ENCODE results near the gene WARS2. TPM values are rescaled to one million over a fixed set of nuclear protein-coding genes. Genes with fewer than 3 reads are reported as not detected.

WARS2 gene
- total and polyA plus RNA-seq, 2 of the 8 experiments (the other 6 are each of a cell fraction or from before 2014, with no cell fraction given) = 4.3 to 12.9 TPM

- Histone ChIP-seq H3K23me2 (ENCODE audit: low read depth, low read length) (peaks cover 2% of the 10 kb centered on the region; the same call in 1 of the 2 replicates), H3K4me1 (replicated peaks in 1 of 4; ENCODE audit: control insufficient read depth in 3 of 4, insufficient read depth in 4 of 4, low read length in 3 of 4) (peaks cover 0 to 16% (median 9%) of the 10 kb centered on the region in 4 experiments; a peak in 6 of 7 replicates), H3K14ac (ENCODE audit: insufficient read length) (no peak overlapping the region), H3K9me3 (ENCODE audit: insufficient read depth in 2 of 2, low read depth in 1 of 2, low read length in 1 of 2) (no peaks in the 10 kb centered on the region), H3K4me3 (ENCODE audit: extremely low read depth in 1 of 4, insufficient read depth in 2 of 4, low read depth in 3 of 4, low read length in 4 of 4) (no peak overlapping the region), H3K79me2 (ENCODE audit: control insufficient read depth in 1 of 2, insufficient read depth in 2 of 2, low read length in 2 of 2) (no peaks in the 10 kb centered on the region), H3K79me1 (ENCODE audit: low read depth, low read length) (no peaks in the 10 kb centered on the region), H4K8ac (ENCODE audit: extremely low read depth, insufficient read depth, low read length) (no peak overlapping the region), H4K91ac (replicated peaks; ENCODE audit: insufficient read length, low read length) (no peak overlapping the region), H2BK20ac (ENCODE audit: low read length) (no peak overlapping the region), H3K9ac (replicated peaks in 1 of 4; ENCODE audit: extremely low read depth in 1 of 4, low read depth in 3 of 4, low read length in 3 of 4) (no peak overlapping the region), H3K18ac (ENCODE audit: extremely low read depth, low read length) (no peak overlapping the region), H4K20me1 (replicated peaks in 1 of 2; ENCODE audit: control insufficient read depth in 1 of 2, insufficient read depth in 2 of 2, low read length in 2 of 2) (peaks cover 0 to 4% of the 10 kb centered on the region in 2 experiments), H2BK12ac (ENCODE audit: low read depth, low read length) (no peak overlapping the region), H3K36me3 (ENCODE audit: control insufficient read depth in 2 of 4, insufficient read depth in 4 of 4, low read length in 3 of 4) (peaks cover 0 to 5% (median 0%) of the 10 kb centered on the region in 4 experiments; a peak in 1 of 8 replicates), H3K4me2 (ENCODE audit: insufficient read depth in 1 of 2, low read depth in 2 of 2, low read length in 2 of 2) (no peak overlapping the region), H2BK15ac (ENCODE audit: low read length) (no peak overlapping the region), H3K27ac (ENCODE audit: low read depth, low read length) (no peak overlapping the region), H2BK120ac (replicated peaks; ENCODE audit: low read depth, low read length) (no peak overlapping the region), H3K23ac (ENCODE audit: insufficient read length) (no peak overlapping the region), H2BK5ac (ENCODE audit: low read depth, low read length) (no peak overlapping the region), H3K27me3 (replicated peaks in 1 of 4; ENCODE audit: control insufficient read depth in 3 of 4, extremely low read depth in 1 of 4, insufficient read depth in 3 of 4, low read length in 3 of 4) (peaks cover 34 to 46% (median 39%) of the 10 kb centered on the region in 4 experiments), H2AFZ (ENCODE audit: low read length) (no peak overlapping the region), H3K56ac (replicated peaks; ENCODE audit: insufficient read length, low read depth, low read length) (no peak overlapping the region), H4K5ac (ENCODE audit: insufficient read length, low read depth, low read length) (no peak overlapping the region), H2AK5ac (ENCODE audit: low read depth, low read length) (no peak overlapping the region), H3K4ac (replicated peaks; ENCODE audit: insufficient read length, low read depth, low read length) (no peak overlapping the region)
- ChIA-PET CTCF (ENCODE audit: partially characterized antibody) (interaction anchor here (1.0 to 3.2 kb wide), 4 partner anchors 16 to 788 kb away, joined by 4 to 16 read pairs (median 9); no protein-coding TSS in a partner anchor), POLR2A (ENCODE audit: partially characterized antibody) (no interaction called here)
- DNase-seq (ENCODE audit: low read depth in 1 of 2, low spot score in 2 of 2) (no peak), FAIRE-seq (no peak)
- WGBS, 2 experiments (ENCODE audit: extremely low coverage in 1 of 2, insufficient coverage in 1 of 2, insufficient read length in 1 of 2, insufficient replicate concordance in 2 of 2, low coverage in 1 of 2, low lambda C conversion rate in 2 of 2, missing lambda C conversion rate in 1 of 2) = 80% methylated on average over 1 of the region's 1 CpG; no CpG with 5 or more reads in 1 of the 2 experiments
- TF ChIP-seq SP2 (IDR thresholded peaks at IDR 0.05; ENCODE audit: low read length) (no peak), TBP (IDR thresholded peaks at IDR 0.05; ENCODE audit: low read depth, low read length) (no peak), SP4 (IDR thresholded peaks at IDR 0.05; ENCODE audit: low read length) (no peak), KDM4A (IDR thresholded peaks at IDR 0.05; ENCODE audit: low read depth, low read length, severe bottlenecking) (no peak), EGR1 (IDR thresholded peaks at IDR 0.05; ENCODE audit: borderline replicate concordance, low read depth, low read length) (no peak), SAP30 (IDR thresholded peaks at IDR 0.05; ENCODE audit: insufficient read depth, insufficient replicate concordance, low read length) (no peak), ATF2 (IDR thresholded peaks at IDR 0.05; ENCODE audit: low read length) (no peak), CTBP2 (IDR thresholded peaks at IDR 0.05; ENCODE audit: borderline replicate concordance, insufficient read depth, insufficient read length, low read length) (no peak), SIRT6 (IDR thresholded peaks at IDR 0.05; ENCODE audit: low read length) (no peak), POU5F1 (IDR thresholded peaks at IDR 0.05; ENCODE audit: low read depth, low read length) (no peak), NRF1 (IDR thresholded peaks at IDR 0.05; ENCODE audit: low read depth, low read length) (no peak), BACH1 (IDR thresholded peaks at IDR 0.05; ENCODE audit: low read length) (no peak), SIX5 (IDR thresholded peaks at IDR 0.05; ENCODE audit: low read depth, low read length) (no peak), CHD2 (IDR thresholded peaks at IDR 0.05; ENCODE audit: low read length) (no peak)
Observed at GRCh38 chr1:119010201-119010600, 130.3 kb downstream of the WARS2 start.

Data from H1 (cell line).